HG02943 (cell line): ENCODE measurements around the gene PRMT1.
A peak's percentile ranks its signal among the peaks of the same experiment; 100 is the strongest.

ENCODE experiments used
- ATAC-seq: cut with Tn5 transposase; IDR thresholded peaks from one replicate; pipeline ENCODE4 v1.9.1; 2021; ENCODE audit warnings: mild to moderate bottlenecking, low read depth, moderate library complexity; ENCODE audit not compliant: unreplicated experiment

PRMT1 gene

DNA sequence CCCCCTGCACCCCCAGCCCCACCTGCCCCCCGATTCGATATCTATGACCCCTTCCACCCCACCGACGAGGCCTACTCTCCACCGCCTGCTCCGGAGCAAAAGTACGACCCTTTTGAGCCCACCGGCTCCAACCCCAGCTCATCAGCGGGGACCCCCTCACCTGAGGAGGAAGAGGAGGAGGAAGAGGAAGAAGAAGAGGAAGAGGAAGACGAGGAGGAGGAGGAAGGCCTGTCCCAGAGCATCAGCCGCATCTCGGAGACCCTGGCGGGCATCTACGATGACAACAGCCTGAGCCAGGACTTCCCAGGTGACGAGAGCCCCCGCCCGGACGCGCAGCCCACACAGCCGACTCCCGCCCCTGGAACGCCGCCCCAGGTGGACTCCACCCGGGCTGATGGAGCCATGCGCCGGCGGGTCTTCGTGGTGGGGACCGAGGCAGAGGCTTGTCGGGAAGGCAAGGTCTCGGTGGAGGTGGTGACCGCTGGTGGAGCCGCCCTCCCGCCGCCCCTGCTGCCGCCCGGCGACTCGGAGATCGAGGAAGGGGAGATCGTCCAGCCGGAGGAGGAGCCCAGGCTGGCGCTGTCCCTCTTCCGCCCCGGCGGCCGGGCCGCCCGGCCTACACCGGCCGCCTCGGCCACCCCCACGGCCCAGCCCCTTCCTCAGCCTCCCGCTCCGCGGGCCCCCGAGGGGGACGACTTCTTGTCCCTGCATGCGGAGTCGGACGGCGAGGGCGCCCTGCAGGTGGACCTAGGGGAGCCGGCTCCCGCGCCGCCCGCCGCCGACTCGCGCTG is 25.8 kb upstream of the PRMT1 start:
- no peak for ATAC-seq

DNA sequence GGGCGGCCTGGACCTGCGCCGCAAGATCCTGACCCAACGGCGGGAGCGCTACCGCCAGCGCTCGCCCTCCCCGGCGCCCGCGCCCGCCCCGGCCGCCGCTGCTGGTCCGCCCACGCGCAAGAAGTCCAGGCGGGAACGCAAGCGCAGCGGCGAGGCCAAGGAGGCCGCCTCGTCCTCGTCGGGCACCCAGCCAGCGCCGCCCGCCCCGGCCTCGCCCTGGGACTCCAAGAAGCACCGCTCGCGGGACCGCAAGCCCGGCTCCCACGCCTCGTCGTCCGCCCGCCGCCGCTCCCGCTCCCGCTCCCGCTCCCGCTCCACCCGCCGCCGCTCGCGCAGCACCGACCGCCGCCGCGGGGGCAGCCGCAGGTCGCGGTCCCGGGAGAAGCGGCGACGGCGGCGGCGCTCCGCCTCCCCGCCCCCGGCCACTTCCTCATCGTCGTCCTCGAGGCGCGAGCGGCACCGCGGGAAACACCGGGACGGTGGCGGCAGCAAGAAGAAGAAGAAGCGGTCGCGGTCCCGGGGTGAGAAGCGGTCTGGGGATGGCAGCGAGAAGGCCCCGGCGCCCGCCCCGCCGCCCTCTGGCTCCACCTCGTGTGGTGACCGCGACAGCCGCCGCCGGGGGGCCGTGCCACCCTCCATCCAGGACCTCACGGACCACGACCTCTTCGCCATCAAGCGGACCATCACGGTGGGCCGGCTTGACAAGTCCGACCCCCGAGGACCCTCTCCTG is 25.1 kb upstream of the PRMT1 start:
- no peak for ATAC-seq

DNA sequence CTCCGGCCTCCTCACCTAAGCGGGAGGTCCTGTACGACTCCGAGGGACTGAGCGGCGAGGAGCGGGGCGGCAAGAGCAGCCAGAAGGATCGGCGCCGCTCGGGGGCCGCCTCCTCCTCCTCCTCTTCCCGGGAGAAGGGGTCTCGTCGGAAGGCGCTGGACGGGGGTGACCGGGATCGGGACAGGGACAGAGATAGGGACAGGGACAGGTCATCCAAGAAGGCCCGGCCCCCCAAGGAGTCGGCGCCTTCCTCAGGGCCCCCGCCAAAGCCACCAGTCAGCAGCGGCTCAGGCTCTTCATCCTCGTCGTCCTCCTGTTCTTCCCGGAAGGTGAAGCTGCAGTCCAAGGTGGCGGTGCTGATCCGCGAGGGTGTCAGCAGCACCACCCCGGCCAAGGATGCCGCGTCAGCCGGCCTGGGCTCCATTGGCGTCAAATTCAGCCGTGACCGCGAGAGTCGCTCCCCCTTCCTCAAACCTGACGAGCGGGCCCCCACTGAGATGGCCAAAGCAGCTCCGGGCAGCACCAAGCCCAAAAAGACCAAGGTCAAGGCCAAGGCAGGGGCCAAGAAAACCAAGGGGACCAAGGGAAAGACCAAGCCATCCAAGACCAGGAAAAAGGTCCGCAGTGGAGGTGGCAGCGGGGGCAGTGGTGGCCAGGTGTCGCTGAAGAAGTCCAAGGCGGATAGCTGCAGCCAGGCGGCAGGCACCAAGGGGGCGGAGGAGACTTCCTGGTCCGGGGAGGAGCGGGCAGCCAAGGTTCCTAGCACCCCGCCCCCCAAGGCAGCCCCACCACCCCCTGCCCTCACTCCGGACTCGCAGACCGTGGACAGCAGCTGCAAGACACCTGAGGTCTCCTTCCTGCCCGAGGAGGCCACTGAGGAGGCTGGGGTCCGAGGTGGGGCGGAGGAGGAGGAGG is 24.3 kb upstream of the PRMT1 start:
- ATAC-seq: no peak

DNA sequence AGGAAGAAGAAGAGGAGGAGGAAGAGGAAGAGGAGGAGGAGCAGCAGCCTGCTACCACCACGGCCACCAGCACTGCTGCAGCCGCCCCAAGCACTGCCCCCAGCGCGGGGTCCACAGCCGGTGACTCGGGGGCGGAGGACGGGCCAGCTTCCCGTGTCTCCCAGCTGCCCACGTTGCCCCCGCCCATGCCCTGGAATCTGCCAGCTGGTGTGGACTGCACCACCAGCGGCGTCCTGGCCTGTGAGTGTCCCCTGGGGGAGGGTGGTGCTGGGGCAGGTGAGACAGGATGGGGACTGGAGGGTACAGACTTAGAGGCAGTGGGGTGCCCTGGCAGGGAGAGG is 23.6 kb upstream of the PRMT1 start:
- ATAC-seq: no peak

DNA sequence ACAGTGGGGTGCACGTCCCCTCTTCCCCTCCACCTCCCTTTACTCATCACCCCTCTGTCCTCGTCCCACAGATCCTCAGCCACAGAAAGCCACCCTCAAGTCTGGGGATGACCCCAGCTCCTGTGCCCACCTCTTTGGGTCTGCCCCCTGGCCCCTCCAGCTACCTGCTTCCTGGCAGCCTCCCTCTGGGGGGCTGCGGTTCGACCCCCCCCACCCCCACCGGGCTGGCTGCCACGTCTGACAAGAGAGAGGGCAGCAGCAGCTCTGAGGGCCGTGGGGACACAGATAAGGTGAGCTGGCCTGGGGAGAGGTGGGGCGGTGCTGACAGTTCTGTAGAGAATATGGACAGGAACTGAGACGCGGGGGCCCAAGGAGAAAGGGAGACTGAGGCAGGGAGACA is 22.5 kb upstream of the PRMT1 start:
- ATAC-seq: no peak

DNA sequence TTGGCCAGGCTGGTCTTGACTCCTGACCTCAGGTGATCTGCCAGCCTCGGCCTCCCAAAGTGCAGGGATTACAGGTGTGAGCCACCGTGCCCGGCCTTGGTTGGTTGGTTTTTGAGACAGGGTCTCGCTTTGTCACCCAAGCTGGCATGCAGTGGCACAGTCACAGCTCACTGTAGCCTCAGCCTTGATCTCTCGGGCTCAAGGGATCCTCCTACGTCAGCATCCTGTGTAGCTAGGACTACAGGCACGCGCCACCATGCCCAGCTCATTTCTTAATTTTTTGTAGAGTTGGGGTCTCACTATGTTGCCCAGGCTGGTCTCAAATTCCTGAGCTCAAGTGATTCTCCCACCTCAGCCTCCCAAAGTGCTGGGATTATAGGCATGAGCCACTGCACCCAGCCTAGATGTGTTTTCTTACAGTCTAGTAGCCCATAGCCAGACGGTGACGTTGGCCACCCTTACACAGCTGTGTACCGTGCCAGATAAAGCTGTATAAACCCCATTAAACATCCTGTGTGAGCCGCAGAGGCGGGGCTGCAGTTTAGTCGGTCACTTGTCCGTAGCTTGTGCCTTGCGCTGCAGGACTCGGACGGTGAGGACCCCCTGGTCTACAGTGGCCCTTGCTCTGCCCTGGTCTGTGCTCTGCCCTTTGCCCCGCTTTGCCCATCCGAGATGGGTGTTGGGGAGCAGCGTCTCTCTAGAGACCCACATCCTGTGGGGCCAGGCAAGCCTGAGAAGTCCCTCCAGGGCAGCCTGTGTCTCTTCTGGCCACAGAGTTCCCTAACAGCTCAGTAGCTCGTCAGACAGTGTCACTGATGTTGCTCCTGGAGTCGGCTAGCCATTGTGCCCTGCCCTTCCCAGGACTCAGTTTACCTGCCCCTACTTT is 21.3 kb upstream of the PRMT1 start:
- no peak for ATAC-seq

DNA sequence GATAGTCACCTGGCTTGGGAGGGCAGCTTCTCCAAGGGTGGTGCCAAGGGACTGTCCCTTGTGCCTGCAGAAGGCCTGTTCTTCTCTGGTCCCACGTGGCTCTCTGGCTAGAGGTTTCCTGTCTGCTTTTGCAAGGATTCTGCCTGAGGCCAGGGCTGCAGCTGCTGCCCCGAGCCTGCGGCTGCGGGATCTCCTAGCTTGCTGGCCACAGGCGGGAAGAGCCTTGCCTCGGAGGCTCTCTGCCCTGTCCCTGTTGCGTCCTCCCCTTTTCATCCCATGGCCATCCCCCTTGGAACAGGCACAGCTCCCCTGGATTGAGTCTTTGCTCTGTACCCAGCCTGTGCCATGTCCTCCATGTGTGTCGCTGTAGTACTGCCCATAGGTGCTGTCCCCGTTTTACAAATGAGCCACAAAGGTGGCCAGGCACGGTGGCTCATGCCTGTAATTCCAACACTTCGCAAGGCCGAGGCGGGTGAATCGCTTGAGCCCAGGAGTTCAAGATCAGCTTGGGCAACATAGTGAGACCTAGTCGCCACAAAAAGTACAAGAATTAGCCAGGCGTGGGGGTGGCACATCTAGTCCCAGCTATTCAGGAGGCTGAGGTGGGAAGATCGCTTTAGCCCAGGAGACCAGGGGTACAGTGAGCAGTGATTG is 20.5 kb upstream of the PRMT1 start:
- ATAC-seq: no peak

DNA sequence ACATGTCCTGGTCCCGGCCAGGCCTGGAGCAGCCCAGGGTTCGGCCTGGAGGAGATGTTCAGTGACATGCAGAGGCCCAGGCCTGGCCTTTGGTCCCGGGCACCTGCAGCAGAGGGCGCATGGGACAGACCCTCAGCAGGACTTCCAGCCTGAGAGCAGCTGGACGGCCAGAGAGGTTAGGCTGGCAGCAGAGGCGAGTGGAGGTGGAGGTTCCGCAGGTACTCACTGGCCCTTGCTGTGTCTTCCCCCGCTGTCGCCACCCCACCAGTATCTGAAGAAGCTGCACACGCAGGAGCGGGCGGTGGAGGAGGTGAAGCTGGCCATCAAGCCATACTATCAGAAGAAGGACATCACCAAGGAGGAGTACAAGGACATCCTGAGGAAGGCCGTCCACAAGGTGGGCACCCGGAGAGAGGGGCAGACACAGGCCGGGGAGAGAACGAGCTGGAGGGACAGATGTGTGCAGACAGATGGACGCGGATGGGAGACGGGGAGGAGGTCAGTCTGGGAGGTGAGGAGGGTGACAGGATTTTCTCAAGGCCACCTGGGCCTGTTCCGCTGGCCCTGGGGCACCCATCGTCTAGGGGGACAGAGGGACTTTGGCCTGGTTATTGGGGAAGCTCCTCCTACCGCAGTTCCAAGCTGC is 19.5 kb upstream of the PRMT1 start:
- ATAC-seq: no peak

DNA sequence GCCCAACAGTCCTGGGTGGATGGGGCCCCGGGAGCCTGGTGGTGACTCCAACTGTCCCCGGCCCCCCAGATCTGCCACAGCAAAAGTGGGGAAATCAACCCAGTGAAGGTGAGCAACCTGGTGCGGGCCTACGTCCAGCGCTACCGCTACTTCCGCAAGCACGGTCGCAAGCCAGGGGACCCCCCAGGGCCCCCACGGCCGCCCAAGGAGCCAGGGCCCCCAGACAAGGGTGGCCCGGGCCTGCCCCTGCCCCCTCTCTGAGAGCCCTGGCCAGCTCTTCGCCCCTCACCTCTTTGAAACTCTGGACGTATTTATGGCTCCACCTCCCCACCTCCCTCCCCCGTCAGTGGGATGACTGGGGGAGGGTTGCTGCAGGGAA is 18.9 kb upstream of the PRMT1 start:
- ATAC-seq: no peak

DNA sequence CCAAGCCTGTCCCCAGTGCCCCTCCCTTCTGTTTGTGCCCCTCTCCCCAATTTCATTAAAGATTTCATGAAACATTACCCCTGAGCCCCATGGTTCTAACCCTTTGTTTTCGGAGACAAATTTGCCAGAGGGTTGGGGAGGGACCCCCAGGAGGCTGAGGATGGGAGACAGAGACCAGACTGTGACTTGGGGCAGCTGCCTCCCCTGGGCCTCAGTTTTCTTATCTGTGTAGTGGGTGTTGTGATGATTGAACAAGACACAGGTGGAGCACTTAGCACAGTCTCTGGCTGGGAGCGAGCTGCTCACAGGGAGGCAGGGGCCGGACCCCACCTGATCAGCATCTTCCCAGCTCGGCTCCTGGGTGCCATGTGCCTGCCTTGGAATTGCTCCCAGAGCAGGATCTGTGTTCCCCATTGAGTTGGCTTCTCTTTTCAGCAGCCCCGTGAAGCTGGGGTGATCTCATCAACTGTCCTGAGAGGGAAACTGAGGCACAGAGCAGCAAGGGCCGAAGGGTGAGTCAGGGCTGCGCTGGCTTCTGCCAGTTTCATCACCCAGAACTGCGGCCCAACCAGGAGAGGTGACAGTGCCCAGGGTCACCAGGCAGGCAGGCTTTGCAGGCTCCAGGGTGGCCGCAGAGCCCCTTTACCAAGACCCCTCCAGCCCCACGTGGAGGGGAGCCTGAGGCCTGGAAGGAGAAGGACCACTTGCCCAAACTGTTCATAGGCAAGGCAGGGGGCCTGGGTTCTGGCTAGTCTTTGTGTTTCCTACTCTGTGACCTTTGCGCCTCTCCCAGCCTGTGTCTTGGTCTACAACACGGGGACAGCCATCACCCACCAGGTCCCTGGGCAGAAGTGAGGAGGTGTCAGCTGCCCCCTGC is 18.3 kb upstream of the PRMT1 start:
- ATAC-seq: no peak

DNA sequence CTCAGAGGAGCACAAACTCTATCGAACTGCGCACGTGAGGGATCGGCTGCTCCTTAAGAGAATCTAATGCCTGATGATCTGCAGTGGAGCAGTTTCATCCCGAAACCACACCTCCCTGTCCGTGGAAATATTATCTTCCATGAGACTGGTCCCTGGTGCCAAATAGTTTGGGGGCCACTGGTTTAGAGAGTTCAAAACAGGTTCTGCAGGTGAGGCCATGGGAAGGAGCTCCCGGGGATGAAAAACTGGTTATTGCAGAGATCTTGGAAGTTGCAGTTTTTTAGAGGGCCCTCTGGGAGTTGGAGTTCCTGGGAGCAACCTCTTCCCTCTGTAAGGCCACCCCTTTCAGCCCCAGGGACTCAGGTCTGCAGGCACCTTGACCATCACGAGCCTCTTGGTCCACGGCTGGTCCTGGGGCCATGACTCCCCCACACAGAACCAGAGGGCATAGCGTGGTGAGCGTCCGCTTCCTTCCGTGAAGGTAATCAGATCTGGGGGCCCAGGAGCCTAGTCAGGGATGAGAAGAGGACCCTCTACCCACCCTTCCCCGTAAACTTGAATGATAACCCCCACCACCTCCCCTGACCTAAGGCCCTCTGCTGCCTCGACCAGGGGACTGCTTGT is 16.6 kb upstream of the PRMT1 start:
- ATAC-seq: no peak

DNA sequence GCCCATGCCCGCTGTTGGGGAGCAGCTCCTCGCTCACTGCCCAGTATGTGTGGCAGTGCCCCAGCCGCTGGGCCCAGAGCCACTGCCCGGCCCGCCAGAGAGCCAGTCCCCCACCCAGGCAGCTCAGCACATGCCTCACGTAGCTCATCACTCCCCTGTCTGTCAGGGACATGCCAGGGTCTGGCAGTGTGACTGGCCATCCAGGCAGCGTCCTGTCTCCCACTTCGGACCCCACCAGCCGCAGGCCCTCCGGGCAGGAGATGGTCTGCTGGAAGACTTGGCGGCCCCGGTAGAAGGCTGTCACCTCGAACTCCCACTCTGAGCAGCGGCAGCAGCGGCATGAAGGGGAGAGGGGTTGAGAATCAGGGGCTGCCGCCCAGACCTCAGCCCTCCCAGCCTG is 15.1 kb upstream of the PRMT1 start:
- ATAC-seq: no peak

DNA sequence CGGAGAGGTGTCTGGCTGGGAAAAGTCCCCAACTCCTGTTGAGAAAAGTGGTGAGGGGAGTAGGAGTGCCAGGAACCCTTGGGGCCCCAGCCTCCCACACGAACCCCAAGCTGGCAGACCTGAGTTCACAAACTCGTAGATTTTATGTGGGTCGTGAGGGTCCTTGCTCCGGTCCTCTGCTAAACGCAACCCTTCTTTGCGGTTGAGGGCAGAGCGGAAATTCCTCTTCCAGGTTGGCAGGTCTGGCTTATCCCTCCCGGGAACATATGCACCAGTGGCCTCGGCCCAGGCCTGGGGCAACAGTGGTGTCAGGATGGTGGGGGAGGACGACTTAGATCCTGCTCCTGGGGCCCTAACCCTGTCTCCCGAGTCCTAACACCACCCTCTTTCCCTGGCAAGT is 13.8 kb upstream of the PRMT1 start:
- ATAC-seq: no peak

DNA sequence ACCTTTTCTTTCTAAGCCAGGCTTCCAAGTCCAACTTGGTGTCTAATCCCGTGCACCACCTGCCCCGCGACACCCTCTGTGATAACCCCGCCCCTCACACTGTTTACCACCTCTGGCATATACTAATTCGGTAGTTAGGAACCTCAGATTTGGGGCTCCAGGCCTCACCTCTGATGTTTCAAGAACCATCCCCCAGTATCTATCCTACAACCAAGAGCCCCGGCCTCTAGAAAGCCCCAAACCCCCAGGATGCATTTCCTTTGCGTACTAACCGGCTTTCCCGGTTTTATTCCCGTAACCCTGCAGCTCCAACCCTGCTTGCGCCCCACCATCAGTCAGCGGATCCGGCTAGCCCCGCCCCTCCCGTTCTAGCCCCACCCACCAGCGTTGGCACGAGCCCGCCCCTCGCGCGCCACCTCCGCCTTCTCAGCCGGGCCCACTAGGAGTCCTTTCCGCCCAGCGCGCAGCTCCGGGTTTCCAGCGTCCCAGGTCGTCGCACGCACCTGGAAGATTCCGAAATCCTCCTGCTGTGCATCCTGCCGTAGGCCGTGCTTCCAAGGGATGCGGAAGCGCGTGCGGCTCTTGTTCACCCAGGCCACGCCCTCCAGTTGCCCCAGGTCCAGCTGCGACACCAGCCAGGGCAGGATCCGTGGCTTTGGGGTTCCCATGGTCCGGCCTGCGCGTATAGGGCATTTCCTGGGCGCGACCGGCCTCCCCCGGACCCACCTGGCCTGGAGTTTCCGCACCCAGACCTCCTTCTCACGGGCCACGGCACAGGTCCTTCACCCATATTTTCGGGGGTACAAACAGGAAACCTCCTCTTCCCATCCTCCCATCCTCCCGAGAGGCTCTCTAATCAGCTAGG is 12.7 kb upstream of the PRMT1 start:
- ATAC-seq: no peak

DNA sequence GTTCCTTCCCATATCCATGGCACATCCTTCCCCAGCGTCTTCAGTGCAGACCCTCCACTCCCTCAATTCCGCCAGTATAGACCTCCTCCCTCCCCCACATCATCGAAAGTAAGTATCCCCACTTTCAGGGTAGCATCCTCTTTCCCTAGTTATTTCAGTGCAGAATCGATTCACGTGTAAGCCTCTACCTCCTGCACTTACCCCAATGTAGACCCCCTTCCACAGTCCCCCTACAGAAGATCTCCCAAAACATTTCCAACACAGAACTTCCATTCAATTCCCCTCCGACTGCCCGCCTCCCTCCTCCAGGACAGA is 12.1 kb upstream of the PRMT1 start:
- ATAC-seq: no peak

DNA sequence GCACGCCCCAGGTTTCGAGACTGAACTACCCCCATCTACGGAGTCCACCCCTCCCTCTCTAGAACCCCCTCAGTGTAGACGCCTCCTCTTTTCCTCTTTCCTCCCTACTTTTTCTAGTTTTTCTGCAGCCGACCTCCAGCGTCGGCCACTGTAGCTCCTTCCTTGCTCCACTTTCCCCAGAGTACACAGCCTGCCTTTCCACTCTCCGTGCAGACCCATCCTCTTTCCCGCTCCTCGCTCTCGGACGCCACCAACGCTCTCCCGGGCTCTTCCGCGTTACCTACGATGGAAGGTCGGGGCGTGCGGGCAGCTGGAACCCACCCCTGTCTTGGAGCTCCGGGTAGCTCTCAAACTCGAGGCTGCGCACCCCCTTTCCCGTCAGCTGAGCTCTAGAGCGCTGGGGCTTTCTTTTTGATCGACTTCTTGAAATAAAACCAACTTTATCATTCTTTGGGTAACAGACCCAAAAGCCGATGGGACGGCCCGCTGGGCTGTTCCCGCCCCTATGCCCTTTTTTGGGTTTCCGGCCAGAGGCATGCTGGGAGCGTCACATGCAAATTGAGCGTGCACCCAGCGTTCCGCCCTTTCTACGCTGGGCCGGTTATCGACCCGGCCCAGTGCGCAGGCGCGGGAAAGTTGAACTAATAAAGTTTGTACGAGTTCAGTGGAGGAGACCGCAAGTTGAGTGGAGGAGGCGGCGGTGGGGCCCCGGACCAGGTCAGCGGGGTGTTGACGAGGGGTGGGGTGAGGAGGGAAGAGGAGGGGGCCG is 11.5 kb upstream of the PRMT1 start, which contains the start of the genes BCL2L12 and IRF3:
BCL2L12 (plus strand) TSS at position 583 of the 769 bp plus-strand sequence. CDS start 760 bp downstream, outside the sequence.
IRF3 (minus strand) TSS at position 507 of the 769 bp plus-strand sequence. CDS start 1,019 bp downstream, outside the sequence.
- ATAC-seq: peak; percentile 79
